GM19328 (cell line): ENCODE data around the gene C10orf90.

Experiments
- ATAC-seq: cut with Tn5 transposase; IDR thresholded peaks from one replicate; pipeline ENCODE4 v1.9.1; 2021; ENCODE audit warnings: mild to moderate bottlenecking, moderate library complexity; ENCODE audit not compliant: unreplicated experiment

C10orf90 gene

DNA sequence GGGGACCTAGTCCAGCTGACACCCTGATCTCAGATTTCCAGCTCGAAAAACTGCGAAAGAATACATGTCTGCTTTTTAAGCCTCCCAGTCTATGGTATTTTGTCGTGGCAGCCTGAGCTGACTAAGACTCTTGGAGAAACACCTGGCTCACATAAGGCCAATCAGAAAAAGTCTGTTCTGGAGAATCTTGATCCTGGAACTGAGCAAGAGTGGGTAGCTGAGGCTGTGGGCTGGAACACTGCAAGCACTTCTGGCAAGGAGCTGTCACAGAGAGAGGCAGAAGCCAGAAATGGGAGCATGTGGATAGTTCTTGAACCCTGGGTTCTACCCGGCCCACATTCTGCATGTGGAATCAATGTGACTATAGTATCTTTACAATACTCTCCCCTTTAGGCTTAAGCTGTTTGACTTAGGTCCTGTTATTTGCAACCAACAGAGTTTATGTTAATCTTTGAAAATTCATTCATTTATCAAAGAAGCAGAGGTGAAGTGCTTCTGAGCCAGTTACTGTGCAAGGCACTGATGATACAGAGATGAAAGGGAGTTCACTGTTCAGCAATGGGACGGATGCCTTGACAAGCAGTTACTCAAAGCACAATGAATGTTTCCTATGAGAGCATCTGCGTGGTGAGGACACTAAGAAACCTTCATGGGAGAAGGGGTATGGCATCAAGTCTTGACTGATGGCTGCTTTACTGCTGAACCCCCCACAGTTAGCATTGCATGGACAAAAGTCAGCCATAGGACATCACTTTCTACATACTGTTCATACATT lies 4.4 kb upstream of the C10orf90 start:
- no peak for ATAC-seq

DNA sequence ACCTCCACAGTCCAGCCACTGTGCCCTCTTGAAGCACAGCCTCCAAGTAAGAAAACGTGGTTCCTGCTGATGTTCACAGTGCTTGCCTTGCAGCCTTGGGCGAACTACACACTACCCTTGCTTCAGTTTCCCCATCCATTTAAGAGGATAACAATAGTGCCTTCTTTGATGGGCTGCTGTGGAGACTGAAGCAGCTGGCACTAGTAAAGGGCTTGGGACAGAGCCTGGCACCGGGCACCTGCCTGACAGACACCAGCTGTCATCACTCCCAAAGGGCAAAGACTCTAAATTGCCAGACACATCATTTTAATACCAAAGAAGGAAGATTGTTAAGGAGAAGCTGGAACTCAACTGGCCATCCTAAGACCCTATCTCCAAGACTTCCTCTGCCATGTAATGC lies 3.1 kb upstream of the C10orf90 start:
- ATAC-seq = no peak

DNA sequence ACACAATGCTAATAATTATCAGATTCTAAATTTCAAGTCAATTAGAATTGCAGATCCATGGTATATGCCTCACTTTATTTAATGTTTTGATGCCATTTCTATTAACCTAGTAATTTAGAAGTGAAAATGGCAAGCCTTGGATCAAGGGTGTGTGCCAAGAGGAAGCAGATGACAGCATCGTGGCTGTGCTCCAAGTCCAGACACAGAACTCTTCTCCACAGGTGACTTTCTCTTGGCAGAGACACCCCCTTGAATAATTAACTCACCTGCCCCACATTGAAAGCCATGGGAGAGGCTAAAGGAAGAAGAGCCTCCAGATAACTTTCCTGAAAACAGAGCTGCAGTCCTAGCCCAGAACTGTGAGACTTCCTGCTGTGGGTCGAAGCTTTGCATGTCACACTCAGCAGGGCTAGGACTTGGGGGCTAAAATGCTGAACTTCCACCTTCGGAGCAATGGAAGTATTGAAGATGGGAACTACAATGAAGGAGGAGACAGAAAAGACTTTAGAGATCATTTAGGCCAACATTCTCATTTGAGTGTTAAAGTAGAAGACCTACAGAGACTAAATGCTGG lies 996 bp upstream of the C10orf90 start:
- ATAC-seq = no peak

- no peak for ATAC-seq
Observed at GRCh38 chr10:126670895-126671261, 385 bp upstream of the C10orf90 start.

DNA sequence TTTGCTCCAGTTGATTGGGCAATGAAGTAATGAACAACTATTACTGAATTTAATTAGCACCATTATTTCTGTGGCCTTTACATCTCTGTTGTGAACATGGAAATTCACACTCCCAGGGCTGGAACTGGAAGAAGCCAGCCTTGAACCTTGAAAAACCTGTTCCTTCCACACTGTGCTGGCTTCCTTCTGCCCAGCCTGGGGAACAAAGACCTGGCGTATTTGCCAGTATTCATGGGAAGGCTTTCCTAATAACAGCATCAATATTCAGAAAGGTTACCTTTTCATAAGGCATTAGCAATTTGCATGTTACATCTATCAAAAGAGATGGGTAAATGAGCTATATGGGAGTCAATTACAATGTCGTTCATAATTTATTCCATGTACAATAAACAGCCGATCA lies 1.3 kb downstream of the C10orf90 start:
- no peak for ATAC-seq

GRCh38 chr10:126668505-126668904 lies 2.0 kb downstream of the C10orf90 start:
- ATAC-seq = no peak

GRCh38 chr10:126667568-126667967 lies 2.9 kb downstream of the C10orf90 start:
- ATAC-seq = no peak

DNA sequence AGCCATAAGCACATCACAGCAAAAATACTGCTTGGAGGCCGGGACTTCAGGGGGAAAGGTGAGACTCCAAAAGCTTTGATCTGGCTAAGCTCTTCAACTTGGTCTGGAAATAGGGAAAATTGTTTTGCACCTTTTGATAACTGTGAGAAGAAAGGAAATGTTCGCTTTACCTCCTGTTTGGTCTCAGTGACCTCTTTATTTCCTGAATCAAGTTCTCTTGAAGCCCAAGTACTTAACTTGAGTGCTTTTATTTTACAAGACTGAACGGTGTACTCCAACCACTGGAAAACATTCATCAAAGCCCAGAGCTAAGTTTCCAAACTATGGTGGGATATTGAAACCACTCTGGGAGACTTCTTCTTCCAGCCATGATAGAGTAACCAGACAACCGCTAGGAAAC lies 5.3 kb downstream of the C10orf90 start:
- ATAC-seq = no peak

GRCh38 chr10:126663880-126664279 lies 6.6 kb downstream of the C10orf90 start:
- no peak for ATAC-seq

DNA sequence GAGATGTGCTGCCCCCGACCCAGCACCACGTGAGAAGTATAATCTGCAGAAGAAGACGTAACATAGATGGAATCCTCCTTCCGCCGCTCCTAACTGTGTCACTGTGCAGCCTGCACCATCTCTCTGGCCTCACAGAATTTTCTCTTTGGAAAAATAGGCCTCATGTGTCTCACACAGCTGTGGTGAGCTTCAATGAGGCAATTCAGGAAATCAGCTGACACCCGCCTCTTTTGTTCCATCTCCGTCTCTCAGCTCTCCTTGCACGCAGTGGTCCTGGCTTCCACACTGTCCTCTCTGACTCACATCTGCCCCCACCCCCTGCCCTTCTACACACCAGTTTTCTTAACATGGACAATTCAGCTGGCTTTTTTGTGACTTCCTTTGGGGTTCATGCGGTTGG lies 7.2 kb downstream of the C10orf90 start:
- ATAC-seq = no peak

DNA sequence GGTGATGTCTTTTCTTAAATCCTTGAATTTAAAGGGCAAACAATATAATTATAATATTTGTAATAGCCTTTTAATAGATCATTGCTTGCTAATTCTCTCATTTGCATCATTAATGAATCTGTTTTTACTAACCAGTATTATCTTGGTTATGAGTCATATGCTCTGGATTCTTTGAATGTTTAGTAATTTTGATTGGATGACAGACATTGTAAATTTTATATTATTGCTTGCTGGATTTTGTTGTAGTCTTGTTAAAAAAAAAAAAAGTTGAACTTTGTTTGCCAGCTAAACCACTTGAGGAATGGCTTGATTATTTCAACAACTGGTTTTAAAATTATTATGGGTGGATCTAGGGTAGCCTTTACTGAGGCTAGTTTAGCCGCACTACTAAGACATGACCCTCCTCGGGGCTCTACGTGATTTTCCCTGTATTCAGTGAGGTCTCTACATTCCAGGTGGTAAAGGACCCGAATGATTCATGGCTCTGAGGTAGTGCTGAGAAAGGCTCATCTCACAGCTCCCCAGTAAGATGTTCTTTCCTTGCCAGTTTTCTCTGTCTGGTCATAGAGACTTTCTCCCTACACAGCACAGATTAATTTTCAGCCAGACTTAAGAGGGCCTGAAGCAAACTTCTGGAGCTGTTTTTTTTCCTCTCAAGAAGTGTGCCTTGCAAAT lies 8.5 kb downstream of the C10orf90 start:
- ATAC-seq = no peak

- ATAC-seq = no peak
Observed at GRCh38 chr10:126661356-126661755, 9.1 kb downstream of the C10orf90 start.

DNA sequence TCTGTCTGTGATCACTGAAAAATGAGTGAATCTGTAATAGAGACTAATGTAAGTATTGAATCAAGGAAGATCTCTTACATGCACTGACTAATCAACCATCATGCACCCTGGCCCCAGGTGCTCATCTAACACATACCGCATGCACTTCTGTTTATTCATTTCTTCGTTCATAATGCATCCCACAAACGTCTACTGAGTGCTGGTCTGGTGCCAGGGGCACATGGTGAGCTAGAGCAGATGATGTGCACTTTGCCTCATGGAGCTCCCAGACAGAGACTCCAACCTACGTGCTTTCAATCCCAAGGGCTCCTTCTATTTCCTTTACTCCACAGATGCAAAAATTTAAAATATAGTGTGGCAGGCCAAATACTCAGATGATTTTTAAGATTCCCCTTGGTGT lies 10.7 kb downstream of the C10orf90 start:
- ATAC-seq = no peak

- ATAC-seq = no peak
Observed at GRCh38 chr10:126658928-126659327, 11.6 kb downstream of the C10orf90 start.

DNA sequence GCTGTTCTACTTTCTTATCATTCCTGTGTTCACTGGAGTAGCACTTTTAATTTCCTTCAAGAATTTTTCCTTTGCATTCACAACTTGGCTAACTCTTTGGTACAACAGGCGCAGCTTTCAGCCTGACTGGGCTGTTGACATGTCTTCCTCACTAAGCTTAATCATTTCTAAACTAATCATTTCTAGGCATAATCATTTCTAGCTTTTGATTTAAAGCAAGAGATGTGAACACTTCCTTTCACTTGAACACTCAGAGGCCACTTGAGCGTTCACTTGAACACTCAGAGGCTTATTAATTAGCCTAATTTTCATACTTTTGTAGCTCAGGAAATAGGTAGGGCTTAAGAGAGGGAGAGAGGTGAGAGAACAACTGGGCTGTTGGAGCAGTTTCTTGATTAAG lies 15.9 kb downstream of the C10orf90 start:
- ATAC-seq = no peak

DNA sequence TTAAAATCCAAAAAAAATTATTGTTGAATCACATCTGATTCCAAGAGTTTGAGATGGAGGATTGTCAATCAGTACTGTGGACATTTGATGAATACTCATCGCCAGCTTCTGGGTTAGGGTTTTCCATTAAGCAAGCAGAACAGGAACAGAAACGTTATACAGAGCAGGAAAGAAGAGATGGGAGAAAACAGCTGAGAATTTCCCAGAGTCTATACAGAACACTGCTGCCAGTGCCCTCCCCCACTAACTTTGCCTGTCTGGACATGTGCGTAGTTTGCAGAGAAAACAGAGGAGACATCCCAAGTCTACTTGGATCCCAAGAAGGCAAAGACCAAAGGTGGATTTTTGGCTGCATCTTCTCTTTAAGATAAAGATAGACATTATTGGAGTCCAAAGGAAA lies 19.0 kb downstream of the C10orf90 start:
- ATAC-seq = no peak

- no peak for ATAC-seq
Observed at GRCh38 chr10:126650161-126650560, 20.3 kb downstream of the C10orf90 start.

GRCh38 chr10:126647116-126647515 lies 23.4 kb downstream of the C10orf90 start:
- no peak for ATAC-seq

DNA sequence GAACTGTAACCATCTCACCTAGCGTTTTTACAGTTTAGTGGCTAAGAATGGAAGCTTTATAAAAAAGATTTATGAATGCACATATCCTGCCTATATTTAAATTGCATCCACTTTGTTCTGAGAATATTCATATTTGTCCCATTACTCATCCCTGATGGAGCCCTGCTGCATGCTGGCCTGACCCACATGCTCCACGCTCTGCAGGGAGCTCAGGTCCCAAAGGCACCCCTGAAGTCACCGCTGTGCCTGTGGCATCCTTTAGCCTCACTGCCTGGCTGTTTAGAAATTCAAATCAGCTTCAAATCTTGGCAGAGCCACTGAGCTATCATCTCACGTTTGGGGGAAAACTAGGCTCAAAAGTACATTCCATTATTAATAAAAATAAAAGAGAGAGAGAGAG lies 24.4 kb downstream of the C10orf90 start:
- no peak for ATAC-seq

DNA sequence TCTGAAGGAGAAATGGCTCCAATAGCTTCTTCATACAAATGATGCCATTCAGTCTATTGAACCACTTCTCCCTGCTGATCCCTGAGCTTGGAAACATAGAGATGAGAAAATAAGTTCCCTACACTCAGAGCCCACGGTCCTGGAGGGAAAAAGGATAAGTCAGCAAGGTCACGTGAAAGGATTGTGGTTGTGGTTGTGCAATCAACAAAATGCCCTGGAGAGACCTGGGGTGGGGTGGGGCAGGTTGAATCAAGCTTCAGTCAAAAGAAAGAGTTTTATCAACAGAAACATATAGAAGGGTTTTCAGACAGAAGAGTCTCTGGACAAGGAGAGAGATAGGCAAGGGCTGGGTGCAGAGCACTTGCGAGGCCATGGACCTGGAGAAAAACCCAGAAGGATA lies 30.1 kb downstream of the C10orf90 start:
- no peak for ATAC-seq

- ATAC-seq = no peak
Observed at GRCh38 chr10:126639084-126639483, 31.4 kb downstream of the C10orf90 start.

- no peak for ATAC-seq
Observed at GRCh38 chr10:126638542-126638941, 32.0 kb downstream of the C10orf90 start.
